HCT116 (cell line): Measurements from ENCODE around the gene BCL2L2. TPM values are rescaled to one million over a fixed set of nuclear protein-coding genes. Genes with fewer than 3 reads are reported as not detected.

ENCODE experiments used
- ATAC-seq: fragments of 200-7000 bp; cut with Tn5 transposase; 2 replicates; pipeline ENCODE4 v1.9.1; 2020; ENCODE audit warnings: mild to moderate bottlenecking, moderate library complexity
- BruUV-seq: library from RNA; stranded (reverse); fragments of 400-500 nt; replicated peaks from 2 replicates; lab custom pipeline; 2021; lab: Mats Ljungman, UMichigan
- CTCF ChIA-PET: fragments of 300-600 bp; sonication (Branson Sonifier 250); formaldehyde crosslinking; loops from one replicate; lab custom pipeline; 2021; ENCODE audit warnings: antibody characterized with exemption; lab: Charles Lee
- POLR2A ChIA-PET: fragments of 300-600, 350-600 bp; sonication (Branson Sonifier 250); formaldehyde crosslinking; loops from one replicate; lab custom pipeline; 2021; ENCODE audit warnings: antibody characterized with exemption; lab: Charles Lee
- RAD21 ChIA-PET, 2 experiments: fragments of 300-600 bp; sonication (Branson Sonifier 250); formaldehyde crosslinking; loops; one replicate each; lab custom pipeline; 2023; ENCODE audit warnings: low total read pairs in 2 of 2; ENCODE audit not compliant: uncharacterized antibody in 2 of 2, unreplicated experiment in 2 of 2, low non-redundant PET in 1 of 2; lab: Charles Lee
- DNase-seq: peaks from one replicate; pipeline ENCODE4 v3.0.0-alpha.2; 2010; ENCODE audit warnings: low read depth, low spot score
- H2AFZ ChIP-seq: fragments of 200-600 bp; shearing (Covaris generic), sonication (generic); 2 replicates; pipeline ENCODE4 v1.6.1; 2017; ENCODE audit warnings: low read depth, mixed run types, mixed read lengths, antibody characterized with exemption, low read length; ENCODE audit not compliant: poor library complexity, severe bottlenecking
- H3K27ac ChIP-seq: 2 replicates; pipeline ENCODE4 v1.5.1; 2012; ENCODE audit warnings: low read depth, low read length
- H3K27me3 ChIP-seq: fragments of 200-600 bp; sonication (generic); 2 replicates; pipeline ENCODE4 v1.6.1; 2016; ENCODE audit warnings: mixed run types, low read length, mixed read lengths; ENCODE audit not compliant: insufficient read depth
- H3K36me3 ChIP-seq, 2 experiments: fragments of 200-500 bp in 1 of 2; fragments of 200-600 bp in 1 of 2; sonication (Bioruptor generic) in 1 of 2; sonication (generic) in 1 of 2; 2 replicates each; pipeline versions ENCODE4 v1.5.1 to v1.6.1; 2014 to 2016; ENCODE audit warnings: low read length in 2 of 2, inconsistent platforms in 1 of 2, mixed read lengths in 1 of 2, mixed run types in 1 of 2; ENCODE audit not compliant: insufficient read depth in 2 of 2, control insufficient read depth in 1 of 2
- H3K4me1 ChIP-seq, 2 experiments: fragments of 200-600 bp in 1 of 2; sonication (generic) in 1 of 2; 2 replicates each; pipeline versions ENCODE4 v1.5.1 to v1.6.1; 2012 to 2017; ENCODE audit warnings: low read length in 2 of 2, inconsistent platforms in 1 of 2, mild to moderate bottlenecking in 1 of 2, mixed read lengths in 1 of 2, mixed run types in 1 of 2, moderate library complexity in 1 of 2; ENCODE audit not compliant: insufficient read depth in 2 of 2, control insufficient read depth in 1 of 2
- H3K4me2 ChIP-seq: fragments of 200-600 bp; sonication (generic); 2 replicates; pipeline ENCODE4 v1.6.1; 2017; ENCODE audit warnings: mixed run types, low read length, mixed read lengths
- H3K4me3 ChIP-seq, 2 experiments: fragments of 200-600 bp in 1 of 2; sonication (generic) in 1 of 2; replicated peaks in 1 of 2; 2 replicates each; pipeline ENCODE4 v1.5.1; 2011 to 2016; ENCODE audit warnings: low read length in 2 of 2, control low read depth in 1 of 2, low read depth in 1 of 2, mild to moderate bottlenecking in 1 of 2, mixed read lengths in 1 of 2, mixed run types in 1 of 2
- H3K79me2 ChIP-seq: fragments of 200-600 bp; sonication (generic); 2 replicates; pipeline ENCODE4 v1.6.1; 2017; ENCODE audit warnings: mild to moderate bottlenecking, mixed run types, low read length, moderate library complexity, mixed read lengths; ENCODE audit not compliant: insufficient read depth
- H3K9ac ChIP-seq: fragments of 200-600 bp; sonication (generic); 2 replicates; pipeline ENCODE4 v1.6.1; 2016; ENCODE audit warnings: low read length, mixed read lengths
- H3K9me2 ChIP-seq: fragments of 200-600 bp; sonication (generic), shearing (Covaris generic); 2 replicates; pipeline ENCODE4 v1.6.1; 2017; ENCODE audit warnings: mixed run types, mild to moderate bottlenecking, moderate library complexity; ENCODE audit not compliant: insufficient read depth
- H3K9me3 ChIP-seq, 2 experiments: fragments of 200-500 bp in 1 of 2; fragments of 200-600 bp in 1 of 2; sonication (Bioruptor generic) in 1 of 2; sonication (generic) in 1 of 2; 2 replicates each; pipeline ENCODE4 v1.6.1; 2014 to 2017; ENCODE audit warnings: low read length in 2 of 2, mixed read lengths in 2 of 2, inconsistent platforms in 1 of 2, low read depth in 1 of 2, mild to moderate bottlenecking in 1 of 2, mixed run types in 1 of 2, moderate library complexity in 1 of 2; ENCODE audit not compliant: control insufficient read depth in 1 of 2, insufficient read depth in 1 of 2
- H4K20me1 ChIP-seq: fragments of 200-600 bp; sonication (generic), shearing (Covaris generic); 2 replicates; pipeline ENCODE4 v1.6.1; 2017; ENCODE audit warnings: mixed run types, mild to moderate bottlenecking, moderate library complexity; ENCODE audit not compliant: insufficient read depth
- CEBPB ChIP-seq: IDR thresholded peaks from 2 replicates; pipeline ENCODE4 v1.6.1; 2012; ENCODE audit warnings: low read depth
- EGR1 ChIP-seq: IDR thresholded peaks from 2 replicates; pipeline ENCODE4 v1.6.1; 2012; ENCODE audit warnings: low read depth
- EZH2phosphoT487 ChIP-seq: fragments of 200-600 bp; IDR thresholded peaks from 2 replicates; pipeline ENCODE4 v1.6.1; 2018; ENCODE audit warnings: antibody characterized with exemption, borderline replicate concordance
- FOSL1 ChIP-seq: IDR thresholded peaks from 2 replicates; pipeline ENCODE4 v1.6.1; 2012; ENCODE audit warnings: low read depth
- POLR2A ChIP-seq: IDR thresholded peaks from 2 replicates; pipeline ENCODE4 v1.7.0; 2011; ENCODE audit warnings: borderline replicate concordance; ENCODE audit not compliant: insufficient read depth, insufficient read length; ENCODE audit errors: extremely low read depth
- POLR2AphosphoS5 ChIP-seq: IDR thresholded peaks from 2 replicates; pipeline ENCODE4 v1.6.1; 2011; ENCODE audit warnings: mild to moderate bottlenecking, low read depth, low read length, moderate library complexity
- RAD21 ChIP-seq: IDR thresholded peaks from 2 replicates; pipeline ENCODE4 v1.6.1; 2012; ENCODE audit warnings: low read depth, mild to moderate bottlenecking
- SIN3A ChIP-seq: IDR thresholded peaks from 2 replicates; pipeline ENCODE4 v1.6.1; 2012; ENCODE audit warnings: low read depth
- SRF ChIP-seq: IDR thresholded peaks from 2 replicates; pipeline ENCODE4 v1.6.1; 2012; ENCODE audit warnings: low read depth
- TCF7L2 ChIP-seq: IDR thresholded peaks from 2 replicates; pipeline ENCODE4 v1.7.0; 2011; ENCODE audit warnings: borderline replicate concordance, inconsistent platforms; ENCODE audit not compliant: insufficient read depth, insufficient read length; ENCODE audit errors: extremely low read depth
- YY1 ChIP-seq: IDR thresholded peaks from 2 replicates; pipeline ENCODE4 v1.6.1; 2011; ENCODE audit warnings: low read length, low read depth, moderate library complexity, mild to moderate bottlenecking; ENCODE audit not compliant: insufficient replicate concordance; ENCODE audit errors: extremely low read depth
- ZNF274 ChIP-seq: fragments of 200-500 bp; sonication (Bioruptor generic); IDR thresholded peaks from 2 replicates; pipeline ENCODE4 v1.6.1; 2014; ENCODE audit warnings: mild to moderate bottlenecking, low read depth, low read length, inconsistent platforms
- intact Hi-C: fragments of 100-400 bp; cut with micrococcal nuclease; formaldehyde crosslinking; loops from 2 replicates; pipeline ENCODE4 v1.10.0; 2022
- total RNA-seq: library from RNA; stranded (reverse); gene quantifications from one replicate; pipeline ENCODE4 v1.2.1, GENCODE V29; 2021; ENCODE audit not compliant: unreplicated experiment
- TF ChIP-seq, protein P1 (sequence below): IDR thresholded peaks from 2 replicates; pipeline ENCODE4 v1.6.1; 2012; ENCODE audit warnings: low read depth
- TF ChIP-seq, protein P2 (sequence below): IDR thresholded peaks from 2 replicates; pipeline ENCODE4 v1.6.1; 2012
- TF ChIP-seq, protein P3 (sequence below), 3 experiments: fragments of 200-600 bp in 1 of 3; sonication (generic) in 1 of 3; IDR thresholded peaks in 2 of 3; conservative IDR thresholded peaks in 1 of 3; 2 replicates each; pipeline ENCODE4 v1.5.1; 2012 to 2017; ENCODE audit warnings: low read depth in 2 of 3, low read length in 2 of 3, antibody characterized with exemption in 1 of 3, borderline replicate concordance in 1 of 3, control low read depth in 1 of 3, mild to moderate bottlenecking in 1 of 3, mixed read lengths in 1 of 3, mixed run types in 1 of 3, moderate library complexity in 1 of 3; ENCODE audit not compliant: insufficient read depth in 1 of 3

The BCL2L2 gene
- total RNA-seq, 1 experiment from 2014 or later, result 25.5 TPM

DNA sequence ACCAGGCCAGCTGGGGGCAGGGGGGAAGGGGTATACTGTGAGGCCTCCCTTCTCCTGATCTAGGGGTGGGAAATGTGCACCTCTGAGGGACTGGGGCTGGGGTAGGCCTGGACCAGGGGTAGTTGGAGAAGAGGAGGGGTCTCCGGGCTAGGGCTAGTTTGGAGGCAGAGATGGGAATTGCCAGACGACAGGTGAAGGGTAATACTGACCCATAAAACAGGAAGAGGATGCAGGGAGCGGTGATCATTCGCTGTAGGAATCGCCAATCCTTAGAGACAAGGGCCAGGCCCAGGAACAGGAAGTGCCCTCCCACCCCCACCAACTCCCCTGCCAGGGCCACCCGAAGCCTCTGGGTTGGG lies 41.6 kb downstream of the BCL2L2 start:
- no peaks in the 10 kb centered on the region for H4K20me1 ChIP-seq
- no peak for ATAC-seq
- no peak overlapping the region for H3K9ac ChIP-seq
- 0 out of 4 replicates have a peak, but pooled peaks cover 0 to 2% of the 10 kb centered on the region in 2 experiments for H3K4me1 ChIP-seq
- DNase-seq, result no peak
- no peaks in the 10 kb centered on the region for H3K36me3 ChIP-seq
- ChIA-PET RAD21 (no interaction called here), CTCF (no interaction called here), POLR2A (no interaction called here)
- H2AFZ ChIP-seq, result no peak overlapping the region
- no peak overlapping the region for H3K4me3 ChIP-seq
- TF ChIP-seq, protein P1, sequence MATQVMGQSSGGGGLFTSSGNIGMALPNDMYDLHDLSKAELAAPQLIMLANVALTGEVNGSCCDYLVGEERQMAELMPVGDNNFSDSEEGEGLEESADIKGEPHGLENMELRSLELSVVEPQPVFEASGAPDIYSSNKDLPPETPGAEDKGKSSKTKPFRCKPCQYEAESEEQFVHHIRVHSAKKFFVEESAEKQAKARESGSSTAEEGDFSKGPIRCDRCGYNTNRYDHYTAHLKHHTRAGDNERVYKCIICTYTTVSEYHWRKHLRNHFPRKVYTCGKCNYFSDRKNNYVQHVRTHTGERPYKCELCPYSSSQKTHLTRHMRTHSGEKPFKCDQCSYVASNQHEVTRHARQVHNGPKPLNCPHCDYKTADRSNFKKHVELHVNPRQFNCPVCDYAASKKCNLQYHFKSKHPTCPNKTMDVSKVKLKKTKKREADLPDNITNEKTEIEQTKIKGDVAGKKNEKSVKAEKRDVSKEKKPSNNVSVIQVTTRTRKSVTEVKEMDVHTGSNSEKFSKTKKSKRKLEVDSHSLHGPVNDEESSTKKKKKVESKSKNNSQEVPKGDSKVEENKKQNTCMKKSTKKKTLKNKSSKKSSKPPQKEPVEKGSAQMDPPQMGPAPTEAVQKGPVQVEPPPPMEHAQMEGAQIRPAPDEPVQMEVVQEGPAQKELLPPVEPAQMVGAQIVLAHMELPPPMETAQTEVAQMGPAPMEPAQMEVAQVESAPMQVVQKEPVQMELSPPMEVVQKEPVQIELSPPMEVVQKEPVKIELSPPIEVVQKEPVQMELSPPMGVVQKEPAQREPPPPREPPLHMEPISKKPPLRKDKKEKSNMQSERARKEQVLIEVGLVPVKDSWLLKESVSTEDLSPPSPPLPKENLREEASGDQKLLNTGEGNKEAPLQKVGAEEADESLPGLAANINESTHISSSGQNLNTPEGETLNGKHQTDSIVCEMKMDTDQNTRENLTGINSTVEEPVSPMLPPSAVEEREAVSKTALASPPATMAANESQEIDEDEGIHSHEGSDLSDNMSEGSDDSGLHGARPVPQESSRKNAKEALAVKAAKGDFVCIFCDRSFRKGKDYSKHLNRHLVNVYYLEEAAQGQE, result no peak
- TF ChIP-seq EGR1 (no peak), YY1 (no peak), ZNF274 (no peak), CEBPB (no peak), POLR2AphosphoS5 (no peak), TCF7L2 (no peak), FOSL1 (no peak), RAD21 (no peak), EZH2phosphoT487 (no peak), SIN3A (no peak), POLR2A (no peak), SRF (no peak)
- TF ChIP-seq, protein P2, sequence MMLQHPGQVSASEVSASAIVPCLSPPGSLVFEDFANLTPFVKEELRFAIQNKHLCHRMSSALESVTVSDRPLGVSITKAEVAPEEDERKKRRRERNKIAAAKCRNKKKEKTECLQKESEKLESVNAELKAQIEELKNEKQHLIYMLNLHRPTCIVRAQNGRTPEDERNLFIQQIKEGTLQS, result no peak
- TF ChIP-seq, protein P3, sequence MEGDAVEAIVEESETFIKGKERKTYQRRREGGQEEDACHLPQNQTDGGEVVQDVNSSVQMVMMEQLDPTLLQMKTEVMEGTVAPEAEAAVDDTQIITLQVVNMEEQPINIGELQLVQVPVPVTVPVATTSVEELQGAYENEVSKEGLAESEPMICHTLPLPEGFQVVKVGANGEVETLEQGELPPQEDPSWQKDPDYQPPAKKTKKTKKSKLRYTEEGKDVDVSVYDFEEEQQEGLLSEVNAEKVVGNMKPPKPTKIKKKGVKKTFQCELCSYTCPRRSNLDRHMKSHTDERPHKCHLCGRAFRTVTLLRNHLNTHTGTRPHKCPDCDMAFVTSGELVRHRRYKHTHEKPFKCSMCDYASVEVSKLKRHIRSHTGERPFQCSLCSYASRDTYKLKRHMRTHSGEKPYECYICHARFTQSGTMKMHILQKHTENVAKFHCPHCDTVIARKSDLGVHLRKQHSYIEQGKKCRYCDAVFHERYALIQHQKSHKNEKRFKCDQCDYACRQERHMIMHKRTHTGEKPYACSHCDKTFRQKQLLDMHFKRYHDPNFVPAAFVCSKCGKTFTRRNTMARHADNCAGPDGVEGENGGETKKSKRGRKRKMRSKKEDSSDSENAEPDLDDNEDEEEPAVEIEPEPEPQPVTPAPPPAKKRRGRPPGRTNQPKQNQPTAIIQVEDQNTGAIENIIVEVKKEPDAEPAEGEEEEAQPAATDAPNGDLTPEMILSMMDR (IDR thresholded peaks at IDR 0.05 in 2 of 3, conservative IDR thresholded peaks at IDR 0.05 in 1 of 3; ENCODE audit: borderline replicate concordance in 1 of 3, insufficient read depth in 1 of 3, low read depth in 2 of 3, low read length in 2 of 3), result no peak
- H3K27me3 ChIP-seq, result no peaks in the 10 kb centered on the region
- BruUV-seq, result no TSS peak
- no peaks in the 10 kb centered on the region for H3K9me3 ChIP-seq
- H3K4me2 ChIP-seq, result no peak overlapping the region
- intact Hi-C loops, result no loop called here
- no peaks in the 10 kb centered on the region for H3K9me2 ChIP-seq
- H3K27ac ChIP-seq, result no peak overlapping the region
- H3K79me2 ChIP-seq, result no peaks in the 10 kb centered on the region
